Transverse colon (tissue), 4 donors: ENCODE data around the gene BCCIP. TPM values are rescaled to one million over a fixed set of nuclear protein-coding genes. Genes with fewer than 3 reads are reported as not detected.

Experiments used
- DNase-seq: peaks from one replicate; pipeline ENCODE4 v3.0.0-alpha.2; 2019
- H3K27ac ChIP-seq, 4 donors: fragments of 200-600 bp; sonication (generic); 2 replicates each; pipeline ENCODE4 v1.5.1; 2016 to 2018; ENCODE audit warnings: inconsistent platforms in 4 of 4
- H3K27me3 ChIP-seq: fragments of 200-600 bp; sonication (generic); 2 replicates; pipeline ENCODE4 v1.5.1; 2017; ENCODE audit warnings: inconsistent platforms
- H3K36me3 ChIP-seq, 4 donors: fragments of 200-600 bp; sonication (generic); 2 replicates each; pipeline ENCODE4 v1.5.1; 2017 to 2019; ENCODE audit warnings: inconsistent platforms in 4 of 4
- H3K4me1 ChIP-seq, 4 donors: fragments of 200-600 bp; sonication (generic); 2 replicates each; pipeline ENCODE4 v1.5.1; 2017 to 2020; ENCODE audit warnings: inconsistent platforms in 4 of 4
- H3K4me3 ChIP-seq, 4 donors: fragments of 200-600 bp; sonication (generic); 1 replicate in 1 of 4; 2 replicates in 3 of 4; pipeline versions ENCODE4 v1.5.1 to v1.6.1; 2017 to 2019; ENCODE audit warnings: inconsistent platforms in 4 of 4
- H3K9me3 ChIP-seq, 2 donors: fragments of 200-600 bp; sonication (generic); 2 replicates each; pipeline ENCODE4 v1.5.1; 2017 to 2019; ENCODE audit warnings: inconsistent platforms in 2 of 2
- EP300 ChIP-seq: sonication (generic); formaldehyde crosslinking; IDR thresholded peaks from one replicate; pipeline ENCODE4 v1.6.1; 2017; ENCODE audit warnings: antibody characterized with exemption, low read depth
- POLR2A ChIP-seq: fragments of 450-650 bp; IDR thresholded peaks from one replicate; pipeline ENCODE4 v1.6.1; 2016; ENCODE audit warnings: antibody characterized with exemption, mild to moderate bottlenecking, moderate library complexity
- POLR2AphosphoS5 ChIP-seq, 3 donors: sonication (generic); formaldehyde crosslinking; IDR thresholded peaks; one replicate each; pipeline ENCODE4 v1.6.1; 2016; ENCODE audit warnings: antibody characterized with exemption in 3 of 3
- WGBS, 2 donors: methylation state at CpG; one replicate each; pipeline ENCODE4 v1.1.5; 2018; ENCODE audit warnings: low coverage in 1 of 2; 5-methylcytosine and 5-hydroxymethylcytosine counted together
- in situ Hi-C, 4 donors: fragments of 200-750 bp; cut with MboI; loops; one replicate each; pipeline versions ENCODE4 v1.15.0 to v1.15.1; 2017; ENCODE audit warnings: low sequenced_read_pairs in 3 of 4, low pct_ligation_motif_present in 1 of 4, low pct_unique_long_range_greater_than_20kb in 1 of 4
- intact Hi-C: fragments of 100-400 bp; cut with DNase I; formaldehyde crosslinking; loops from one replicate; pipeline ENCODE4 v1.15.1; 2023; ENCODE audit warnings: low total_unique reads
- total RNA-seq, 4 donors: library from RNA; depleted of rRNA; stranded (reverse); fragments of >200 nt; gene quantifications; one replicate each; pipeline ENCODE4 v1.1.0, GENCODE V29; 2016
- TF ChIP-seq, protein P1 (sequence below), 5 experiments: fragments of 200-600 bp in 3 of 5; fragments of 450-650 bp in 2 of 5; sonication (generic) in 3 of 5; IDR thresholded peaks; 1 replicate in 2 of 5; 2 replicates in 3 of 5; pipeline ENCODE4 v1.5.1; 2016 to 2017; ENCODE audit warnings: antibody characterized with exemption in 5 of 5, inconsistent platforms in 3 of 5, mild to moderate bottlenecking in 2 of 5, moderate library complexity in 1 of 5

BCCIP gene
- total RNA-seq, 4 donors from 2014 or later: 4.1 to 34.8 (median 15.0) TPM

DNA sequence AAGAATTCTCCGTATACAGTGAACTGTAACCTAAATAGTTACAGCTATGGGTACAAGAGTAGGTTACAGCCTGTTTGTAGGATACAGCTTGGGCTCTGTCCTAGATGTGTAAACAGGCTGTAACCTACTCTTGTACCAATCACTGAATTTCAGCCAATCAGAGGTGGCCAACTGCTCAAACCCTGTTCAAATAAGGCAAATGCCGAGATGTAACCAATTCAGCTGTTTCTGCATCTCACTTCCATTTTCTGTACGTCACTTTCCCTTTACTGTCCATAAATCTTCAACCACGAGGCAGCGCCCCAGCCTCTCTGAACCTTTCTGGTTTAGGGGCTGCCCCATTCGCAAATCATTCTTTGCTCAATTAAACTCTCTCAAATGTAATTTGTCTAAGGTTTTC lies 39.4 kb upstream of the BCCIP start:
- Histone ChIP-seq H3K36me3 (no peaks in the 10 kb centered on the region), H3K4me3 (no peak overlapping the region), H3K27ac (no peak overlapping the region), H3K9me3 (no peaks in the 10 kb centered on the region), H3K4me1 (no peaks in the 10 kb centered on the region), H3K27me3 (no peaks in the 10 kb centered on the region)
- no peak for DNase-seq
- 73 to 80% methylated on average over 6 of the region's 6 CpGs for WGBS, 2 donors
- intact Hi-C loops (no loop called here), in situ Hi-C loops (no loop called here)
- TF ChIP-seq, protein P1, sequence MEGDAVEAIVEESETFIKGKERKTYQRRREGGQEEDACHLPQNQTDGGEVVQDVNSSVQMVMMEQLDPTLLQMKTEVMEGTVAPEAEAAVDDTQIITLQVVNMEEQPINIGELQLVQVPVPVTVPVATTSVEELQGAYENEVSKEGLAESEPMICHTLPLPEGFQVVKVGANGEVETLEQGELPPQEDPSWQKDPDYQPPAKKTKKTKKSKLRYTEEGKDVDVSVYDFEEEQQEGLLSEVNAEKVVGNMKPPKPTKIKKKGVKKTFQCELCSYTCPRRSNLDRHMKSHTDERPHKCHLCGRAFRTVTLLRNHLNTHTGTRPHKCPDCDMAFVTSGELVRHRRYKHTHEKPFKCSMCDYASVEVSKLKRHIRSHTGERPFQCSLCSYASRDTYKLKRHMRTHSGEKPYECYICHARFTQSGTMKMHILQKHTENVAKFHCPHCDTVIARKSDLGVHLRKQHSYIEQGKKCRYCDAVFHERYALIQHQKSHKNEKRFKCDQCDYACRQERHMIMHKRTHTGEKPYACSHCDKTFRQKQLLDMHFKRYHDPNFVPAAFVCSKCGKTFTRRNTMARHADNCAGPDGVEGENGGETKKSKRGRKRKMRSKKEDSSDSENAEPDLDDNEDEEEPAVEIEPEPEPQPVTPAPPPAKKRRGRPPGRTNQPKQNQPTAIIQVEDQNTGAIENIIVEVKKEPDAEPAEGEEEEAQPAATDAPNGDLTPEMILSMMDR (IDR thresholded peaks at IDR 0.05): no peak
- TF ChIP-seq POLR2A (no peak), POLR2AphosphoS5 (IDR thresholded peaks at IDR 0.05) (no peak), EP300 (no peak)

DNA sequence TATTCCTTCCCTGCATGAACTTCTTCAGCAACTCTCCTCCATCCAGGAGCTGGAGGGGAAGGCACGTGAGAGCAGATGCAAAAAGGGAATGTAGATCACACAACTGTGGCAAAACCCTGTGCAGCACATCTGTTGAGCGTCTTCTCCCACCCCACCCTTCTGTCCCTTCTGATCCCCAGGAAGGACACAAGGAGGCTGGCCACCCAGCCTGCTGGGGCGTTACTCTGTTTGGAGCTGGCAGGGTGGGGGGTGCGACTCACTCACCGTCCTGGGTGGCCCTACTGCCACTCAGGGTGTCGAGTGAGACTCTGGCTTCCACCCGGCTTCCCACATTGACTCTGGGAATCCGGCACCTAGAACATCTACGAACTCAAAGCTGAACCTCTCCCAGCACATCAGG lies 37.6 kb upstream of the BCCIP start:
- H3K27ac ChIP-seq: no peak overlapping the region
- H3K27me3 ChIP-seq: no peaks in the 10 kb centered on the region
- H3K4me1 ChIP-seq: no peaks in the 10 kb centered on the region
- intact Hi-C loops: no loop called here
- no peaks in the 10 kb centered on the region for H3K9me3 ChIP-seq
- 92 to 100% methylated on average over 1 to 9 of the region's 9 CpGs for WGBS, 2 donors
- TF ChIP-seq POLR2AphosphoS5 (IDR thresholded peaks at IDR 0.05) (no peak), POLR2A (no peak), EP300 (no peak)
- TF ChIP-seq, protein P1 (IDR thresholded peaks at IDR 0.05): no peak
- DNase-seq: no peak
- in situ Hi-C loops: no loop called here
- H3K4me3 ChIP-seq: no peak overlapping the region
- H3K36me3 ChIP-seq: no peaks in the 10 kb centered on the region

DNA sequence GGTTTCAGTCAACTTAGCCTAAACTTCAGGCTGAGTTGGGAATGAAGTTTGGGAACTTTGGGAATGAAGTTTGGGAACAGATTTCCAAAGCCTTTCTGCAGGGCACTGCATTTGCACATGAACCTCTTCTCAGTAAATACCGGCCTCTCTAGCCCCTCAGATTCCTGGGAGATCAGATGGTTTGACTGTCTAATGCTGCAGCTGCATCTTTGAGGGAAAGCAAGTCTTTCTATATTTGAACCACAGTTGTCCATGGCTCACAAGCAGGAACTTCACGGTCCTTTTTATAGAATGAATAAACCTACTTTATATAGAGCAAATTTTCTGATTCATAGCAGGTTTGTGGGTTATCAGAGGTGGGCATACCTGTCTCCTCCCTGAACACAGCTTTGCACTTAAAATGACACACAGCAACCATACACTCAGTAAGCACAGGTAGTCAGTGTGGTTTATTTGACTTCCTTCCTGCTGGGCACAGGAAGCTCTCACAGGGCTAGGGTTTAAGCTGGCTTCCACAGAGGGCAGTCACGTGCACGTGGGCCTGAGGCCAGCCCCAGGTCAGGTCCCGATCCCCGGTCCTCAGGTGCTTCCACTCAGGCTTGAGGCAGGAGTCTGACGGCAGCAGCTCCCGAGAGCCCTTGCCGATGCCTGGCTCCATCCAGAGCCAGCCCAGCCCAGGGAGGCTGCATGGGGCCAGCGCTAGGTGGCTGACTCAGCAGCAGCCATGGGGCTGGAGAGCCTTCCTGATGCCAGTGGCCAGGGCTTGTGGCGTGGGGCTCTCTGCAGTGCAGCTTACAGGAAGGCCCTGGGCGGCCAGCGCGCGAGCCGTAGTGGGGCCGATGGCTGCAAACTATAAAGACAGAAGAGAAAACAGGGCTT lies 35.0 kb upstream of the BCCIP start:
- Histone ChIP-seq H3K36me3 (peaks cover 0 to 11% (median 1%) of the 10 kb centered on the region in 4 donors), H3K27me3 (no peaks in the 10 kb centered on the region), H3K4me1 (no peaks in the 10 kb centered on the region), H3K4me3 (no peak overlapping the region), H3K27ac (no peak overlapping the region), H3K9me3 (no peaks in the 10 kb centered on the region)
- in situ Hi-C loops (no loop called here), intact Hi-C loops (no loop called here)
- no peak for TF ChIP-seq POLR2AphosphoS5 (IDR thresholded peaks at IDR 0.05)
- TF ChIP-seq EP300: no peak
- no peak for TF ChIP-seq POLR2A
- TF ChIP-seq, protein P1 (IDR thresholded peaks at IDR 0.05): no peak
- WGBS, 2 donors: 76% methylated on average over 13 of the region's 17 CpGs; no CpG with 5 or more reads in 1 of the 2 donors
- DNase-seq: no peak

DNA sequence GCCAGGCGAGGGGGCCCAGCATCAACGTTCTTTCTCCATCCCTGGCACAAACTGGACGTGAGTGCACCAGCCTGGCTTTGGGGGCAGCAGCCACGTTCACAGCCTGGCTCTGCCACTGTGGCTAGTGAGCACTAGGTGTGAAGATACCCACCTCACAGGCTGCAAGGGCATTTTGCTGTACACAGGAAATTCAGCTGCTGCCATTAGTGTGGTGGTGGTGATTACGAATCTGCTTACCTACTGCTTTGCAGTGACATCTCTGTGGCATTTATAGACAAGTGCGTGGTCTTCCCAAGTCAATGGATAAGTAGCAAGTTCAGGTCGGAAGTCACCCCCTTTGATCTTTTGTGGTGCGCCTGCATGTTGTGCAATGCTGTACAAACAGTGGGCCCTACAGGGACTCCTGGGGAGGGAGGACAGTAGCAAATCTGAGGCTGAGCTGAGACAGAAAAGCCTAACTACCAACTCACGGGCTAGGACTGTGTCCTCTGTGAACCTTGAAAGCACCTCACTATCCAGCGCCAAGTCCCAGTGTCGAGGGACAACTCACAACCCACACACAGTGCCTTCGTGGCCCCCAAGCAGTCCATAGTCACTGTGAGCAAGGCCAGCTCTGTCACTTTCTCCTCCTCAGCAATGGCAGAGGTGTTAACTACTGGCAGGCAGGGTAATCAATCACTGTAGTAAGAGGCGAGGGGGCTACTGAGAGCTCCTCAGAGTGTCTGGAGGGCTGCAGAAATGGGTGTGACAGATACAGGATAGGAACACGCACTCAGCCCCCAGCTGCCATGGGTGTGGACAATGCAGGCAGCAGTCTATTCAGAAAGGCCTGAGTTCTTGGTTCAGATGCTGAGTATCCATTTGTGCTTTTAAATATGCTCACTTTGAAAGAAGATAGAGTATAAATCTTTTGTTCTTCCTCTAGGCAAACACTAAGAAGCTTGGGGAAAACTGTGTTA lies 30.7 kb upstream of the BCCIP start:
- no peak for DNase-seq
- H3K4me1 ChIP-seq: no peaks in the 10 kb centered on the region
- H3K27ac ChIP-seq: no peak overlapping the region
- no peaks in the 10 kb centered on the region for H3K9me3 ChIP-seq
- no peaks in the 10 kb centered on the region for H3K27me3 ChIP-seq
- no peak for TF ChIP-seq POLR2AphosphoS5 (IDR thresholded peaks at IDR 0.05)
- no peak for TF ChIP-seq EP300
- TF ChIP-seq POLR2A: no peak
- TF ChIP-seq, protein P1 (IDR thresholded peaks at IDR 0.05): no peak
- intact Hi-C loops (no loop called here), in situ Hi-C loops (no loop called here)
- H3K36me3 ChIP-seq: peaks cover 0 to 36% (median 8%) of the 10 kb centered on the region in 4 donors
- H3K4me3 ChIP-seq: no peak overlapping the region
- 93 to 100% methylated on average over 3 to 14 of the region's 14 CpGs for WGBS, 2 donors
